Activated naive CD4-positive, alpha-beta T cell treated with anti-CD3 and anti-CD28 coated beads, Interleukin-2, amount 10 ng/mL, durations not matched to agents 7 days and 5 days (primary cell): ENCODE results near the gene AMN1.
"Not testable (repeated sequence)": the region's sequence is repeated elsewhere in the genome, so short reads cannot be mapped to it uniquely, and the experiment has no call there.

Experiments used
- CTCF ChIA-PET: fragments of 350-600 bp; sonication (Branson Sonifier 250); formaldehyde crosslinking; loops from one replicate; lab custom pipeline; 2021; ENCODE audit warnings: antibody characterized with exemption; lab: Charles Lee
- DNase-seq: peaks from one replicate; pipeline ENCODE4 v3.0.0-alpha.2; 2020
- H3K27ac Mint-ChIP-seq: one replicate; pipeline ENCODE4 v1.8.0; 2021; ENCODE audit warnings: mild to moderate bottlenecking, moderate library complexity, mixed read lengths
- H3K27me3 Mint-ChIP-seq: one replicate; pipeline ENCODE4 v1.8.0; 2021; ENCODE audit warnings: mild to moderate bottlenecking, mixed read lengths
- H3K36me3 Mint-ChIP-seq: one replicate; pipeline ENCODE4 v1.8.0; 2021; ENCODE audit warnings: mixed read lengths
- H3K4me1 Mint-ChIP-seq: one replicate; pipeline ENCODE4 v1.8.0; 2021; ENCODE audit warnings: mixed read lengths
- H3K4me3 Mint-ChIP-seq: one replicate; pipeline ENCODE4 v1.8.0; 2021; ENCODE audit warnings: mild to moderate bottlenecking, moderate library complexity, mixed read lengths
- H3K9me3 Mint-ChIP-seq: one replicate; pipeline ENCODE4 v1.8.0; 2021; ENCODE audit warnings: mixed read lengths

The AMN1 gene

DNA sequence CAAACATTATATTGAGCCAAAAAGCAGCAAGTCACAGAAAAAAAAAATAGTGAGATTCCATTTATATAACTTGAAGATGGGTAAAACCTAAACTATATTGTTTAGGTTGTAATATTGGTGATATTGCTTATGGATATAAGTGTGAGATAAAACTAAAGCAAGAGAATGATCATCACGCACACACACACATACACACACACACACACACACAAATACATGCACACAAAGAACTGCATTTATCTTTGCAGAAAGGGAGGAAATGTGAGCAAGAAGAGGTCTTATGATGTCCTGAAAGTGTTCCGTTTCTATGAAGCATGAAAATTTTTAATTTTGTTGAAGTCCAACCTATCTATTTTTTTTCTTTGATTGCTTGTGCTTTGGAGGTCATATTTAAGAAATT is 16.4 kb upstream of the AMN1 start:
- CTCF ChIA-PET: no interaction called here
- peaks cover 61% of the 10 kb centered on the region for H3K4me1 Mint-ChIP-seq
- H3K4me3 Mint-ChIP-seq: no peak overlapping the region

DNA sequence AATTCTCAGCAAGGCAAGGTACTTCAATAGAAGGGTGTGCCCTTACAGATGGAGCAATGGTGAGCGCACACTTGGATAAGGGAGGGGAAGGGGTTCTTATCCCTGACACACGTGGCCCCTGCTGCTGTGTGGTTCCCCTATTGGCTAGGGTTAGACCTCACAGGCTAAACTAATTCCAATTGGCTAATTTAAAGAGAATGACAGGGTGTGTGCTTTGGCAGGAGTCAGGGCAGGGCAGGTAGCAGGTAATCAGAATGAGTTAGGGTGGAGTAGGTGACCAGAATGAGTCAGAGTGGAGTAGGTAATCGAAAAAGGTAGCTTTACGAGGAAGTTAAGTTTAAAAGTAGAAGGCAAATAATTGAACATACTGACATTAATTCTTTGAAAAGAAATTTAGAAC is 15.5 kb upstream of the AMN1 start:
- CTCF ChIA-PET, DNase-seq, H3K27me3 Mint-ChIP-seq, H3K27ac Mint-ChIP-seq, H3K36me3 Mint-ChIP-seq, H3K4me3 Mint-ChIP-seq: not testable (repeated sequence)
- Mint-ChIP-seq H3K4me1 (peaks cover 57% of the 10 kb centered on the region), H3K9me3 (peaks cover 11% of the 10 kb centered on the region)

More for the DNA sequence above, 16.4 kb upstream of the AMN1 start:
- no peak for DNase-seq
- no peak overlapping the region for H3K27ac Mint-ChIP-seq
- peaks cover 12% of the 10 kb centered on the region for H3K36me3 Mint-ChIP-seq
- H3K27me3 Mint-ChIP-seq: no peaks in the 10 kb centered on the region
- H3K9me3 Mint-ChIP-seq: peaks cover 15% of the 10 kb centered on the region

DNA sequence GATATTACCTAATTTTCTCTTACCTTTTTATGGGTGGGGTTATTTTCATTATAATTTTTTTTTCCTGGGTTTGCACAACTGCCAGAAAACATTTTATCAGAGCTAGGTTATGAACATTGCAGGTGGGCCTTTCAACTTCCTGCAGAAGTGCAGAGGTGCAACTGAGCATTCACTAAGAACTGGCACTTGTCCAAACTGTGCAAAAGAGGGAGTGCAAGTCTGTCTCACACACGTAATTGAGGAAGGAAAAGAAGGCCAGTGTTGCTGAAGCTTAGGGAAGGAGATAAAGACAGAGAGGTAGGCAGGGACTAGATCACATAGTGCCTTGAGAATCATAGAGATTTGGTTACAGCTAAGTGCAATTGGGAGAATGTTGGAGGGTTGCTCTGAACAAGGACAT is 14.1 kb upstream of the AMN1 start:
- Mint-ChIP-seq H3K4me1 (peaks cover 49% of the 10 kb centered on the region), H3K4me3 (no peak overlapping the region), H3K36me3 (peaks cover 2% of the 10 kb centered on the region), H3K27me3 (no peaks in the 10 kb centered on the region), H3K9me3 (peaks cover 2% of the 10 kb centered on the region), H3K27ac (no peak overlapping the region)
- CTCF ChIA-PET: no interaction called here
- no peak for DNase-seq

DNA sequence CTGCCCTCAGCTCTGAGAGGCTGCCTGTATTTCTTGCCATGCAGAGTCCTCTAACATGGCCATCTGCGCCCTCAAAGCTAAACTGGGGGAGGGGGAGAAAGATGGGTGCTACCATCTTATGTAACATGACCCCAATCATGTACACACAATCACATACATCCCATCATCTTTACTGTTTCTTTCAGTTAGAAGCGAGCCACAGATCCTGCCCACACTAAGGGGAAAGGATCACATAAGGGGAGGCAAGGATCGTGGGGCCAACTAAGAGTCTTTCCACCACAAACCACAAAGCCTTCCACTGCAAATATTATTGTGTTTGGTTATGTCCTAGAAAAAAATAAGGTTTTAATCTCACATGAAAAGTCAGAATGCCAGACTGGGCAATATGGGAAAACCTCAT is 11.8 kb upstream of the AMN1 start:
- Mint-ChIP-seq H3K4me1 (peaks cover 45% of the 10 kb centered on the region), H3K4me3 (no peak overlapping the region), H3K9me3 (no peaks in the 10 kb centered on the region), H3K27me3 (no peaks in the 10 kb centered on the region), H3K27ac (no peak overlapping the region), H3K36me3 (peaks cover 6% of the 10 kb centered on the region)
- CTCF ChIA-PET: no interaction called here
- DNase-seq: no peak

GRCh38 chr12:31737763-31738162 is 8.9 kb upstream of the AMN1 start:
- Mint-ChIP-seq H3K4me1 (peaks cover 47% of the 10 kb centered on the region), H3K9me3 (peaks cover 16% of the 10 kb centered on the region), H3K27me3 (no peaks in the 10 kb centered on the region), H3K36me3 (peaks cover 10% of the 10 kb centered on the region), H3K4me3 (no peak overlapping the region), H3K27ac (no peak overlapping the region)
- DNase-seq: no peak
- CTCF ChIA-PET: no interaction called here

DNA sequence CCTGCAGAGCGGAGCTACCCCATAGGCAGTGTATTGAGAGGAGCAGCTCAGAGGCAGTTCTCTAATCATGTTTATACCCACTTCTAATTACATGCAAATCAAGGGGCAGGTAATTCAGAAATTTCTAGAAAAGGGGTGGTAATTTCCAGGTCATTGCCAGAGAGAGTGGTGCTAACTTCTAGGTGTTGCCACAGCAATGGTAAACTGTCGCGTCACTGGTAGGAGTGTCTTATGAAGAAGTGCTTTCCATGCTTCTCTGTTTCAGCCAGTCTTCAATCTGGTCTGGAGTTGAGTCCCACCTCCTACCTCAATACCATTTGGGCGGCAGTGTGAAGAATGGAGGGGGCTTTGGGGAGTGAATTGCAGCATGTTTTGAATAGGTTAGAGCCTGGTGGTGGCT is 8.5 kb upstream of the AMN1 start:
- Mint-ChIP-seq H3K27me3 (no peaks in the 10 kb centered on the region), H3K36me3 (peaks cover 10% of the 10 kb centered on the region), H3K9me3 (peaks cover 16% of the 10 kb centered on the region), H3K4me1 (peaks cover 46% of the 10 kb centered on the region), H3K27ac (no peak overlapping the region), H3K4me3 (no peak overlapping the region)
- CTCF ChIA-PET: no interaction called here
- DNase-seq: no peak

DNA sequence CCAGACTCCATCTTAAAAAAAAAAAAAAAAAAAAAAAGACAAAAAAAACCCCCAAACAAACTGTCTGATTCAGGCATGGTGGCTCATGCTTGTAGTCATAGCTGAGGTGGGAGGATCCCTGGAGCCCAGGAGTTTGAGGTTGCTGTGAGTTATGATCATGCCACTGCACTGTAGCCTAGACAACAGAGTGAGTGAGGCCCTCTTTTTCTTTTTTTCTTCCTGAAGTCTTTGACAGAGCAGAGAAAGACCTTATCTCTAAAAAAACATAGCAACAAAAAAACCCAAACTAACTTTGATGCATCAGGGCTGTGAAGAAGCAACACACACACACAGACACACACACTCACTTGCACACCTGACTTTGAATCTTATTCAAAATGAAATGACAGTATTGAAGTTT is 7.7 kb upstream of the AMN1 start:
- H3K4me3 Mint-ChIP-seq: no peak overlapping the region
- peaks cover 22% of the 10 kb centered on the region for H3K9me3 Mint-ChIP-seq
- H3K27me3 Mint-ChIP-seq: no peaks in the 10 kb centered on the region
- peak overlapping the region; percentile 84 for H3K27ac Mint-ChIP-seq
- peaks cover 16% of the 10 kb centered on the region for H3K36me3 Mint-ChIP-seq
- CTCF ChIA-PET: no interaction called here
- DNase-seq: peak; percentile 63
- H3K4me1 Mint-ChIP-seq: peaks cover 43% of the 10 kb centered on the region

- H3K4me3 Mint-ChIP-seq, H3K27me3 Mint-ChIP-seq, DNase-seq: not testable (repeated sequence)
- peaks cover 37% of the 10 kb centered on the region for H3K36me3 Mint-ChIP-seq
- peak overlapping the region; percentile 34 for H3K27ac Mint-ChIP-seq
- H3K4me1 Mint-ChIP-seq: peaks cover 53% of the 10 kb centered on the region
- peaks cover 37% of the 10 kb centered on the region for H3K9me3 Mint-ChIP-seq
- CTCF ChIA-PET: interaction anchor here (1.5 kb wide), 2 partner anchors 141 to 226 kb away, joined by 3 to 4 read pairs; no protein-coding TSS in a partner anchor
Observed at GRCh38 chr12:31733549-31734432, 5.0 kb upstream of the AMN1 start.

- Mint-ChIP-seq H3K27ac (peak overlapping the region; percentile 38), H3K36me3 (peaks cover 34% of the 10 kb centered on the region), H3K9me3 (peaks cover 37% of the 10 kb centered on the region), H3K27me3 (peaks cover 4% of the 10 kb centered on the region), H3K4me3 (no peak overlapping the region), H3K4me1 (peaks cover 52% of the 10 kb centered on the region)
- CTCF ChIA-PET: interaction anchor here (1.0 to 1.5 kb wide), 2 partner anchors 12 to 227 kb away, joined by 3 to 4 read pairs; no protein-coding TSS in a partner anchor
- DNase-seq: peak; percentile 26
Observed at GRCh38 chr12:31732926-31733548, 4.2 kb upstream of the AMN1 start.

DNA sequence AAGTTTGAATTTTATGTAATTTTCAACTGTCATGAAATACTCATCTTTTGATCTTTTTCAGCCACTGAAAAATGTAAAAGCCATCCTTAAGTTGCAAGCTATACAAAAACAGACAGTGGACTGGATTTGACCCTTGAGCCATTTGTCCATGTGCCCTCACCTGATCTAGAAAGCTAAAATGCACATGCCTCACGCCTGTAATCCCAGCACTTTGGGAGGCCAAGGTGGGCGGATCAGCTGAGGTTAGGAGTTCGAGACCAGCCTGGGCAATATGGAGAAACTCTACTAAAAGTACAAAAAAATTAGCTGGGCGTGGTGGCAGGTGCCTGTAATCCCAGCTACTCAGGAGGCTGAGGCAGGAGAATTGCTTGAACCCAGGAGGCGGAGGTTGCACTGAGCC is 2.4 kb upstream of the AMN1 start:
- H3K4me3 Mint-ChIP-seq, CTCF ChIA-PET: not testable (repeated sequence)
- H3K4me1 Mint-ChIP-seq: peaks cover 53% of the 10 kb centered on the region

GRCh38 chr12:31729705-31730104 is 884 bp upstream of the AMN1 start:
- no peak for DNase-seq
- CTCF ChIA-PET: interaction anchor here (1.0 kb wide), 1 partner anchor 232 kb away, joined by 3 read pairs; no protein-coding TSS in a partner anchor
- Mint-ChIP-seq H3K4me3 (peak overlapping the region; percentile 95), H3K27me3 (peaks cover 4% of the 10 kb centered on the region), H3K27ac (peak overlapping the region; percentile 100), H3K4me1 (peaks cover 48% of the 10 kb centered on the region), H3K36me3 (peaks cover 42% of the 10 kb centered on the region), H3K9me3 (peaks cover 40% of the 10 kb centered on the region)

More for the DNA sequence above, 2.4 kb upstream of the AMN1 start:
- H3K27ac Mint-ChIP-seq: peak overlapping the region; percentile 80
- peaks cover 44% of the 10 kb centered on the region for H3K9me3 Mint-ChIP-seq
- H3K27me3 Mint-ChIP-seq, DNase-seq: not testable (repeated sequence)
- H3K36me3 Mint-ChIP-seq: peaks cover 42% of the 10 kb centered on the region

DNA sequence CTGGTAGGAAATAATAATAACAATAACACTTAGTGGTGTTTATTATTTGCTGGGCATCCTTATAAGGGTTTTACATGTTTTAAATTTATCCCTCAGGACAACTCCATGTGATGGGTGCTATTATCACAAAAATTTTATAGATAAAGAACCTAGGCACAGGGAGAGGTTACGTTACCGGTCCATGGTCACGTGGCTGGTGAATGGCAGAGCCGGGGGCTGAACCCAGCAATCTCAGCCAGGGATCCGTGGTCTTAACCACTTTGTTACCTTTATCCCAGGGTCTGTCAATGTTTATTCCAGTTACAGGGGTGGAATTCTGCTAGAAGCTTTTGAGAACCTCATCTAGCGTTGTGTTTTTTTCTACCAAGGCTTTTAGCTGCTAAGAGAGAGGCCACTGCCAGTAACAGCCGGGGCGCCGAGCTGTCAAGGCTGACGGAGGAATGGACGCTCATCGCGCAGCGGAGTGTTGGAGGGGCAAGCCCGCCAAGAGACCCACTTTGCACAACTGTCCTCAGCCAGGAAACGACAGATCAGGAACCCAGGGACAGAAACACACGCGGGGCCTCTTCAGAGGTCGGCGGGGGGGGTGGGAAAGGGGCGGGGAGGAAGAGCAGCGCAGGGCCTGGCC is 418 bp downstream of the AMN1 start:
- Mint-ChIP-seq H3K9me3 (peaks cover 39% of the 10 kb centered on the region), H3K27ac (peak overlapping the region; percentile 100), H3K4me3 (peak overlapping the region; percentile 95), H3K27me3 (peaks cover 4% of the 10 kb centered on the region), H3K4me1 (peaks cover 43% of the 10 kb centered on the region), H3K36me3 (peaks cover 52% of the 10 kb centered on the region)
- CTCF ChIA-PET: no interaction called here
- no peak for DNase-seq

DNA sequence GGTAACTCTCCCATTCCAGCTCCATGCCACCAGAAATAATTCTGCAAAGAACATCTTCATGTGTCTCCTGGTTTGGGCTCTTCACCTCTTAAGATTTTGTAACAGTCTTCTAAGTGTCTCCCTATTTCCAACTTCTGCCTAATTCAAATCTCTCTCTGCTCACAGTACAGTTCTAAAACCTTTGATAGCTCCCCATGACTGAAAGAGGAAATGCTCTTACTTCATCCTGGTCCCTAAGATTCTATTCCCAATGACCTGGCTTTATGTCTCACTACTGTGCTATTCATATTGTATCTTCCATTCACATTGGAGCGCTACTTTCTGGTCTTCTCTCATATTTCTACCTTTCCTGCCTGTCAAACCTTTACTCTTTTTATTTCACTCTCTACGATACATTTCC is 1.6 kb downstream of the AMN1 start:
- DNase-seq: no peak
- peak overlapping the region; percentile 53 for H3K4me3 Mint-ChIP-seq
- H3K9me3 Mint-ChIP-seq: peaks cover 36% of the 10 kb centered on the region
- H3K27ac Mint-ChIP-seq: peak overlapping the region; percentile 69
- CTCF ChIA-PET: no interaction called here
- H3K27me3 Mint-ChIP-seq: peaks cover 4% of the 10 kb centered on the region
- peaks cover 43% of the 10 kb centered on the region for H3K4me1 Mint-ChIP-seq
- H3K36me3 Mint-ChIP-seq: peaks cover 58% of the 10 kb centered on the region

- Mint-ChIP-seq H3K9me3 (peaks cover 31% of the 10 kb centered on the region), H3K36me3 (peaks cover 54% of the 10 kb centered on the region), H3K27me3 (peaks cover 4% of the 10 kb centered on the region), H3K4me3 (no peak overlapping the region), H3K4me1 (peaks cover 43% of the 10 kb centered on the region), H3K27ac (no peak overlapping the region)
- no peak for DNase-seq
- CTCF ChIA-PET: interaction anchor here (0.6 kb wide), 2 partner anchors 23 to 580 kb away, joined by 3 read pairs; no protein-coding TSS in a partner anchor
Observed at GRCh38 chr12:31726575-31726974, 2.2 kb downstream of the AMN1 start.
